MM.1S (cell line): ENCODE results near the gene LMBRD1.

Experiments
- DNase-seq: peaks from one replicate; pipeline ENCODE4 v3.0.0-alpha.2; 2015
- H2AFZ ChIP-seq: fragments of 300-600 bp; sonication (generic); 2 replicates; pipeline ENCODE4 v1.6.0; 2016; ENCODE audit warnings: antibody characterized with exemption, low read length
- H3F3A ChIP-seq: fragments of 300-600 bp; sonication (generic); 2 replicates; pipeline ENCODE4 v1.6.1; 2016; ENCODE audit warnings: mild to moderate bottlenecking, antibody characterized with exemption, low read length, moderate library complexity, mixed read lengths; ENCODE audit not compliant: insufficient read depth
- H3K27ac ChIP-seq: fragments of 300-600 bp; sonication (generic); 2 replicates; pipeline ENCODE4 v1.5.1; 2016; ENCODE audit warnings: mild to moderate bottlenecking, low read length
- H3K27me3 ChIP-seq: fragments of 300-600 bp; sonication (generic); replicated peaks from 2 replicates; pipeline ENCODE4 v1.6.0; 2016; ENCODE audit warnings: low read length; ENCODE audit not compliant: insufficient read depth
- H3K36me3 ChIP-seq: fragments of 300-600 bp; sonication (generic); replicated peaks from 2 replicates; pipeline ENCODE4 v1.6.1; 2016; ENCODE audit warnings: mild to moderate bottlenecking, low read length, mixed read lengths; ENCODE audit not compliant: insufficient read depth
- H3K4me1 ChIP-seq: fragments of 300-600 bp; sonication (generic); 2 replicates; pipeline ENCODE4 v1.6.1; 2016; ENCODE audit warnings: low read length, mixed read lengths
- H3K4me2 ChIP-seq: fragments of 300-600 bp; sonication (generic); 2 replicates; pipeline ENCODE4 v1.6.0; 2016; ENCODE audit warnings: low read depth, low read length
- H3K4me3 ChIP-seq: fragments of 300-600 bp; sonication (generic); 2 replicates; pipeline ENCODE4 v1.5.1; 2016; ENCODE audit warnings: low read length, mixed read lengths
- H3K79me2 ChIP-seq: fragments of 300-600 bp; sonication (generic); 2 replicates; pipeline ENCODE4 v1.6.1; 2016; ENCODE audit warnings: mixed run types, low read length, mixed read lengths
- H3K9ac ChIP-seq: fragments of 300-600 bp; sonication (generic); 2 replicates; pipeline ENCODE4 v1.6.1; 2016; ENCODE audit warnings: low read length, mixed read lengths
- H3K9me2 ChIP-seq: fragments of 300-600 bp; sonication (generic); replicated peaks from 2 replicates; pipeline ENCODE4 v1.6.1; 2016; ENCODE audit warnings: mild to moderate bottlenecking, low read length, mixed read lengths; ENCODE audit not compliant: insufficient read depth
- H3K9me3 ChIP-seq: fragments of 300-600 bp; sonication (generic); replicated peaks from 2 replicates; pipeline ENCODE4 v1.6.1; 2016; ENCODE audit warnings: mild to moderate bottlenecking, low read length, mixed read lengths; ENCODE audit not compliant: insufficient read depth
- H4K20me1 ChIP-seq: fragments of 300-600 bp; sonication (generic); 2 replicates; pipeline ENCODE4 v1.6.1; 2016; ENCODE audit warnings: mild to moderate bottlenecking, low read length, moderate library complexity, mixed read lengths; ENCODE audit not compliant: insufficient read depth
- CTCF ChIP-seq: fragments of 300-600 bp; sonication (generic); IDR thresholded peaks from 2 replicates; pipeline ENCODE4 v1.5.1; 2016; ENCODE audit warnings: antibody characterized with exemption, low read length, mixed read lengths
- EZH2 ChIP-seq: fragments of 300-600 bp; sonication (generic); optimal IDR thresholded peaks from 2 replicates; pipeline ENCODE3; 2017; ENCODE audit warnings: low read depth, mild to moderate bottlenecking, antibody characterized with exemption, low read length, mixed read lengths
- EZH2phosphoT487 ChIP-seq: fragments of 300-600 bp; sonication (generic); IDR thresholded peaks from 2 replicates; pipeline ENCODE4 v1.6.1; 2018; ENCODE audit warnings: antibody characterized with exemption, low read length

Gene LMBRD1

GRCh38 chr6:69812746-69813427 is 16.1 kb upstream of the LMBRD1 start:
- Histone ChIP-seq H3K79me2 (no peaks in the 10 kb centered on the region), H2AFZ (no peak overlapping the region), H4K20me1 (no peaks in the 10 kb centered on the region), H3F3A (no peaks in the 10 kb centered on the region), H3K36me3 (no peaks in the 10 kb centered on the region), H3K27me3 (no peaks in the 10 kb centered on the region), H3K9me2 (no peaks in the 10 kb centered on the region), H3K27ac (no peak overlapping the region), H3K9ac (no peak overlapping the region), H3K9me3 (no peaks in the 10 kb centered on the region), H3K4me3 (no peak overlapping the region), H3K4me2 (0 out of 2 replicates have a peak overlapping the region, but pooled peaks have one; percentile 3), H3K4me1 (peaks cover 15% of the 10 kb centered on the region)
- TF ChIP-seq CTCF (no peak), EZH2phosphoT487 (no peak), EZH2 (no peak)
- no peak for DNase-seq

- no peak overlapping the region for H3K9ac ChIP-seq
- DNase-seq = no peak
- no peak overlapping the region for H3K27ac ChIP-seq
- TF ChIP-seq CTCF = no peak
- TF ChIP-seq EZH2phosphoT487 = no peak
- TF ChIP-seq EZH2 = no peak
- H4K20me1 ChIP-seq = no peaks in the 10 kb centered on the region
- no peaks in the 10 kb centered on the region for H3K79me2 ChIP-seq
- H3K4me2 ChIP-seq = no peak overlapping the region
- no peaks in the 10 kb centered on the region for H3K9me3 ChIP-seq
- H3K36me3 ChIP-seq = no peaks in the 10 kb centered on the region
- H3K9me2 ChIP-seq = no peaks in the 10 kb centered on the region
- no peak overlapping the region for H3K4me3 ChIP-seq
- no peaks in the 10 kb centered on the region for H3K27me3 ChIP-seq
- H3K4me1 ChIP-seq = no peaks in the 10 kb centered on the region
- H3F3A ChIP-seq = no peaks in the 10 kb centered on the region
- no peak overlapping the region for H2AFZ ChIP-seq
Measured at GRCh38 chr6:69802995-69803394, 6.2 kb upstream of the LMBRD1 start.

GRCh38 chr6:69801711-69802110 is 4.9 kb upstream of the LMBRD1 start:
- TF ChIP-seq EZH2 (no peak), CTCF (no peak)
- no peaks in the 10 kb centered on the region for H3K9me3 ChIP-seq
- H3K9me2 ChIP-seq = no peaks in the 10 kb centered on the region
- no peak overlapping the region for H2AFZ ChIP-seq
- no peak for DNase-seq
- H3K27ac ChIP-seq = no peak overlapping the region
- H3K79me2 ChIP-seq = no peaks in the 10 kb centered on the region
- H3K36me3 ChIP-seq = no peaks in the 10 kb centered on the region
- no peak overlapping the region for H3K4me3 ChIP-seq
- H3K9ac ChIP-seq = no peak overlapping the region
- H4K20me1 ChIP-seq = no peaks in the 10 kb centered on the region
- no peak overlapping the region for H3K4me2 ChIP-seq
- H3K27me3 ChIP-seq = no peaks in the 10 kb centered on the region
- H3K4me1 ChIP-seq = 0 out of 2 replicates have a peak, but pooled peaks cover 4% of the 10 kb centered on the region
- no peaks in the 10 kb centered on the region for H3F3A ChIP-seq
